ENCODE results near the gene UGT1A7. TPM values are rescaled to one million over a fixed set of nuclear protein-coding genes. Genes with fewer than 3 reads are reported as not detected.

UGT1A7 gene
- total and polyA plus RNA-seq, 9 of the 15 experiments (the other 6 are each of a cell fraction or from before 2014, with no cell fraction given), result not detected

DNA sequence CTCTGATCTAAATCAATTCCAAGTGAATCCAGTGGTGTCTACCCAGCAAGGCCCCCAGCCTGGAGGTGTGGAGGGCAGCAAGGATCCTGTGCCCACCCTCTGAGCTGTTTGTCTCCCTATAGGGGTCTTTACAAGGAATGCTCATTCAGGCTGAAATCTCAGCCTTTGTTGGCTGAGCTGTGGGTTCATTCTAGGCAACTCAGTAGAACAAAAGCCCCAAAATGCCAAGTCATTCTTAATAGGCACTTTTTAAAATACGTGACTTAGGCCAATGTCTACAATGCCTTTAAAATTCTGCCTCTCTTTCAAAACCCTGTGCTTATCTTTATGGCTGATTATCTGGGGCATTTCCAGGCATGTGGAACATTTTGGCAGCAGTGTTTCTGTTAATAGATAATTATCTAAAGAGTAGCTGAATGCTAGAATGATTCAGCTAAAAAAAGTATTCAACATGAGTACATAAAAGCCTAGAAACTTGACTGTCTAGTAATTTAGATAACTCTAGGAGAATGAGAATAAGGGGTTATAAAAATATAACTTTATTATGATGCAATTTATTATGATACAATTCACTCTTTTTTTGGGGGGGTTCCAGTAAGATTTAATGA is 18.4 kb downstream of the UGT1A7 start (continued):
- no peak for TF ChIP-seq ATF1 (CRISPR knock-in tag; IDR thresholded peaks at IDR 0.05)
- TF ChIP-seq ATF1 (tag; IDR thresholded peaks at IDR 0.05), result peak; percentile 28; the same call in 1 of the 2 replicates
- TF ChIP-seq, protein P1, sequence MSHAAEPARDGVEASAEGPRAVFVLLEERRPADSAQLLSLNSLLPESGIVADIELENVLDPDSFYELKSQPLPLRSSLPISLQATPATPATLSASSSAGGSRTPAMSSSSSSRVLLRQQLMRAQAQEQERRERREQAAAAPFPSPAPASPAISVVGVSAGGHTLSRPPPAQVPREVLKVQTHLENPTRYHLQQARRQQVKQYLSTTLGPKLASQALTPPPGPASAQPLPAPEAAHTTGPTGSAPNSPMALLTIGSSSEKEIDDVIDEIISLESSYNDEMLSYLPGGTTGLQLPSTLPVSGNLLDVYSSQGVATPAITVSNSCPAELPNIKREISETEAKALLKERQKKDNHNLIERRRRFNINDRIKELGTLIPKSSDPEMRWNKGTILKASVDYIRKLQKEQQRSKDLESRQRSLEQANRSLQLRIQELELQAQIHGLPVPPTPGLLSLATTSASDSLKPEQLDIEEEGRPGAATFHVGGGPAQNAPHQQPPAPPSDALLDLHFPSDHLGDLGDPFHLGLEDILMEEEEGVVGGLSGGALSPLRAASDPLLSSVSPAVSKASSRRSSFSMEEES (CRISPR knock-in tag; IDR thresholded peaks at IDR 0.05), result no peak
- 0 out of 2 replicates have a peak, but pooled peaks have one; percentile 80 for TF ChIP-seq ZFPM2 (CRISPR knock-in tag; IDR thresholded peaks at IDR 0.05)
- TF ChIP-seq E2F8 (IDR thresholded peaks at IDR 0.05; ENCODE audit: low read depth, partially characterized antibody), result no peak
- no peak for TF ChIP-seq HNRNPUL1 (IDR thresholded peaks at IDR 0.05; ENCODE audit: low read length)
- TF ChIP-seq GATAD2A (IDR thresholded peaks at IDR 0.05), result no peak
- TF ChIP-seq, protein P2, sequence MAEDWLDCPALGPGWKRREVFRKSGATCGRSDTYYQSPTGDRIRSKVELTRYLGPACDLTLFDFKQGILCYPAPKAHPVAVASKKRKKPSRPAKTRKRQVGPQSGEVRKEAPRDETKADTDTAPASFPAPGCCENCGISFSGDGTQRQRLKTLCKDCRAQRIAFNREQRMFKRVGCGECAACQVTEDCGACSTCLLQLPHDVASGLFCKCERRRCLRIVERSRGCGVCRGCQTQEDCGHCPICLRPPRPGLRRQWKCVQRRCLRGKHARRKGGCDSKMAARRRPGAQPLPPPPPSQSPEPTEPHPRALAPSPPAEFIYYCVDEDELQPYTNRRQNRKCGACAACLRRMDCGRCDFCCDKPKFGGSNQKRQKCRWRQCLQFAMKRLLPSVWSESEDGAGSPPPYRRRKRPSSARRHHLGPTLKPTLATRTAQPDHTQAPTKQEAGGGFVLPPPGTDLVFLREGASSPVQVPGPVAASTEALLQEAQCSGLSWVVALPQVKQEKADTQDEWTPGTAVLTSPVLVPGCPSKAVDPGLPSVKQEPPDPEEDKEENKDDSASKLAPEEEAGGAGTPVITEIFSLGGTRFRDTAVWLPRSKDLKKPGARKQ (CRISPR knock-in tag; IDR thresholded peaks at IDR 0.05), result no peak
- TF ChIP-seq, protein P3, sequence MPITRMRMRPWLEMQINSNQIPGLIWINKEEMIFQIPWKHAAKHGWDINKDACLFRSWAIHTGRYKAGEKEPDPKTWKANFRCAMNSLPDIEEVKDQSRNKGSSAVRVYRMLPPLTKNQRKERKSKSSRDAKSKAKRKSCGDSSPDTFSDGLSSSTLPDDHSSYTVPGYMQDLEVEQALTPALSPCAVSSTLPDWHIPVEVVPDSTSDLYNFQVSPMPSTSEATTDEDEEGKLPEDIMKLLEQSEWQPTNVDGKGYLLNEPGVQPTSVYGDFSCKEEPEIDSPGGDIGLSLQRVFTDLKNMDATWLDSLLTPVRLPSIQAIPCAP (CRISPR knock-in tag; IDR thresholded peaks at IDR 0.05; ENCODE audit: borderline replicate concordance), result no peak
- no peak for TF ChIP-seq HMGXB4 (CRISPR knock-in tag; IDR thresholded peaks at IDR 0.05)
- TF ChIP-seq SLC30A9 (CRISPR knock-in tag; IDR thresholded peaks at IDR 0.05), result no peak
- TF ChIP-seq BRF1 (IDR thresholded peaks at IDR 0.05; ENCODE audit: borderline replicate concordance, extremely low read depth, insufficient read length), result no peak
- no peak for TF ChIP-seq DDX20 (tag; IDR thresholded peaks at IDR 0.05; ENCODE audit: low read depth)
- peak; percentile 59 for TF ChIP-seq HDAC3 (IDR thresholded peaks at IDR 0.05; ENCODE audit: borderline replicate concordance, partially characterized antibody)
- no peak for TF ChIP-seq FOXJ3 (CRISPR knock-in tag; IDR thresholded peaks at IDR 0.05)
- TF ChIP-seq ZSCAN32 (CRISPR knock-in tag; IDR thresholded peaks at IDR 0.05), result no peak
- TF ChIP-seq PHF8 (IDR thresholded peaks at IDR 0.05; ENCODE audit: borderline replicate concordance, low read length), result no peak
- no peak for TF ChIP-seq SRSF9 (IDR thresholded peaks at IDR 0.05; ENCODE audit: borderline replicate concordance, low read depth, low read length)
